DMS 273 (cell line): Measurements from ENCODE around the gene SPRYD3.
A peak's percentile ranks its signal among the peaks of the same experiment; 100 is the strongest.
"Not testable (repeated sequence)": the region's sequence is repeated elsewhere in the genome, so short reads cannot be mapped to it uniquely, and the experiment has no call there.

Source experiments
- DNase-seq: peaks from one replicate; lab custom pipeline; 2025; ENCODE audit not compliant: unreplicated experiment; lab: John Stamatoyannopoulos, UW

Gene SPRYD3

DNA sequence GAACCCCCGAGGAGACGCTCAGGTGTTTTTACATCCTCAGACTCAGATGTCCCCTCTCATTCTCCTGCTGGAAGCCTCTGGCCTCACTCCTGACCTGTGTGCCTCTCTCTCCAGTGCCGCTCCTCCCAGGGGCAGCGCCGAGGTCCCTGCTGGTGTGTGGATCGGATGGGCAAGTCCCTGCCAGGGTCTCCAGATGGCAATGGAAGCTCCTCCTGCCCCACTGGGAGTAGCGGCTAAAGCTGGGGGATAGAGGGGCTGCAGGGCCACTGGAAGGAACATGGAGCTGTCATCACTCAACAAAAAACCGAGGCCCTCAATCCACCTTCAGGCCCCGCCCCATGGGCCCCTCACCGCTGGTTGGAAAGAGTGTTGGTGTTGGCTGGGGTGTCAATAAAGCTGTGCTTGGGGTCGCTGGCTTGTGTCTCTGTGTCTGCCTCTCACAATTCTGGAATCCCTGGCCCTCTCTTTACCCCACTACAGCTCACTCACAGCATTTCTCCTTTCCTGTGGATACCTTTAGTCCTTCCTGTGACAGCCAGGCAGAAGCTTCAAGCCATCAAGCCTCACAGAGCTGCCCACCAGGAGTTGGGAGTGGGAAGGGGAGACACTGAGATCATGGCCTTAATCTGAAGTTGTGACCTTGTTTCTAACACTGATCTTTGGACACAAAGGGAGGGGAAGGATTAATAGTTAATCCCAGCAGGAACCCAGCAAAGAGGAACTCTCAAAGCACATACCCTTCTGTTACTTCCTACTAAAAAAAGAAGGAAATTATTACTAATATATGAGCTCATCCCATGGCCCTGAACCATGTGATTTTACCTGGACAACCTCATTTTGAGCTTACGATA, 23.0 kb upstream of the SPRYD3 start:
- no peak for DNase-seq

DNA sequence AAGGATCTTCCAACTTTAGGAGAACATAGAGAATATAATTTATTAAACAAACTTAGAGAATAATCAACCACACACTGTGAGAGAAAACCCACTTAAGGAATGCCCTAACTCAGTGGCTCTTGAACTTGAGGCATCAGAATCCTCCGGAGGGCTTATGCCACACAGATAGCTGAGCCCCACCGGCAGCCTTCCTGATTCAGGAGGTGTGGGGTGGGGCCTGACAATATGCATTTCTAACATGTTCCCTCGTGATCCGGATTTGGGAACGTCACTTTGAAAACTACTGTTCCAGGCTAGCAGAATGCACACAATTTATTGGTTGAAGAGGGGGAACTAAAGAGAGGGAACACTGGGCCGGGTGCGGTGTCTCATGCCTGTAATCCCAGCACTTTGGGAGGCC, 22.1 kb upstream of the SPRYD3 start:
- DNase-seq, result no peak

DNA sequence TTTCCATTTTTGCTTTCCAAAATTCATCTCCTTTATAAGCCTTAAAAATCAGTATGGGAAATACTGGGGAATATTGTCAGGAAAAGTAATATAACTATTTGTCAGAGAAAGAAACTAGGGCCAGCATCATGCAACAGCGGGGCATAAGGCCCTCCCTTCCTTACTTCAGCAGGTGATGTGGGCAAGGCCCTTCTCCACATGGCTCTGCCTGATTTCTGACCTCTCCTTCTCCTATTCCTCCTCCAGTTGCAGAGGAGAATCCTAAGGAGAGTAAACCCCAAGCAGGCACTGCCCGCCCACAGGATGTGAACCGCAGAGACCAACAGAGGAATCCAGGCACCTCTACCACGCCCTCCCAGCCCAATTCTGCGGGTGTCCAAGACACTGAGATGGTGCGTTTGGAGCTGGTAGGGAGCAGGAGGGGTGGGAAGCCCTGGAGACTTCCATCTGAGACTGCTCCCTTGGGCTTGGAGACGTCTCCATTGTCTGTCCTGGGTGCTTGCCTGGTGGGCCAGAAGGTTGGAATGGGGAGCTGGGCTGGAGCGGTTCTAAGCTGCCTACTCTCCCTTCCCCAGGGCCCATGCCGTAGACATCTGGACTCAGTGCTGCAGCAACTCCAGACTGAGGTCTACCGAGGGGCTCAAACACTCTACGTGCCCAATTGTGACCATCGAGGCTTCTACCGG, 21.4 kb upstream of the SPRYD3 start:
- no peak for DNase-seq

DNA sequence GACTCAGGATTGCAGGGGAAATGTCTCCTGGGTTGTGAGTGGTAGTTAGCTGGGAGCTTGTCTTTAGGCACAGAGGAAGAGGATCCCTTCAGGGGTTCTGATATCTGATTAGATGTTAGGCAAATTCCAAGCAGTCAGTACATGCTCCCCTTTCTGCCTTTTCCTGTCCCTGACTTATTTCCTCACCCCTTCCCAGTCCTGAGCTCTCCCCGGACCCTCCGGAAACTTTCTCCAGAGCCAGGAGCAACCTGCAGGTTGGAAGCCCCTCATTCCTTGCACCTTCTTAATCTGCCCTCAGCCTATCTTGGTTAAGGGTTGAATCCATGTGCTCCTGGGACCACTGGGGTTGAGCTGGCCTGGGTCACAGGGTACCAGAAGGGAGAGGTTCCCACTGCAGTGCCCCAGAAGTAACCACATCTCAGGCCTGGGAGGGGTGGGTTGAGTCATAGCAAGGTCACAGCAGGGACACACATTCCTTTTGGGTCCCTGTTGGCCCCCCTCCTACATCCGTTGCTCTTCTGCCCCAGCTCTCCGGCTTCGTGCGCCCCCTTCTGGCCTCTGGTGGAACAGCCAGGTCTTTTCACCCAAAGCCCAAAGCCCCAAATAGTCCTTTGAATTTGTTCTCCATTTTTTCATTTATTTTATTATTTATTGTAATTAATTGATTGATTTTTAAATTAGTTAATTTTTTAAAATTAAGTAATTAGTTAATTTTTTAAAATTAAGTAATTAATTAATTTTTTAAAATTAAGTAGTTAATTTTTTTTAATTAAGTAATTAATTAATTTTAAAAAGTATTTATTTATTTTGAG, 20.1 kb upstream of the SPRYD3 start:
- DNase-seq, result peak; percentile 80

DNA sequence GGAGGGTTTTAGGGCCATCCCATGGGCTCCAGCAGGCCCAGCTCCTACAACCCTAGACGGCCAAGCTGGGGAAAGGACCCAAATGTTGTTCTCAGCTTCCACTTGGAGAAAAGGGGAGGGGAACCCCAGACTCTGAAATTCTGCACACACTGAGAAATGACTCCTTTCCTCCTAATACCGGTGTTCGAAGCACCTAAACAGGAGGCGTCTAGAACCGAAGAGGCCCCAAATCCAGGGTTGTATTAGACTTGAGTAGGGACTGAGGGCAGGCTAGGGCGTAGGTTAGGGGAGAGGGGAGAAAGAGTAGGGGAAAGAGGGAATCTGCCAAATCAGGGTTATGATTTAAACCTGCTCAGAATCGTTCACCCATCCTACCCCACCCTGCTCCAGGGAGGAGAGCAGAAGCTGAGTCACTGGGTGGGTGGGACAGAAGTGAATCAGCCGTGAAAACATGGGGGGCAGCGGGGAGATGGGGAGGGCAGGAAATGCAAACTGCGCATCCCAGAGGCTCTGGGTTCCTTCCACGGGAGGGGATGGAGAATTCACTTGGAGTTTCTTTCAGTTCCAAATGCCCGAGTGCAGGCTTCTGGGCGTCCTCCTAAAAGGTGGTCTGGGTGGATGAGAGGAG, 19.3 kb upstream of the SPRYD3 start:
- no peak for DNase-seq

DNA sequence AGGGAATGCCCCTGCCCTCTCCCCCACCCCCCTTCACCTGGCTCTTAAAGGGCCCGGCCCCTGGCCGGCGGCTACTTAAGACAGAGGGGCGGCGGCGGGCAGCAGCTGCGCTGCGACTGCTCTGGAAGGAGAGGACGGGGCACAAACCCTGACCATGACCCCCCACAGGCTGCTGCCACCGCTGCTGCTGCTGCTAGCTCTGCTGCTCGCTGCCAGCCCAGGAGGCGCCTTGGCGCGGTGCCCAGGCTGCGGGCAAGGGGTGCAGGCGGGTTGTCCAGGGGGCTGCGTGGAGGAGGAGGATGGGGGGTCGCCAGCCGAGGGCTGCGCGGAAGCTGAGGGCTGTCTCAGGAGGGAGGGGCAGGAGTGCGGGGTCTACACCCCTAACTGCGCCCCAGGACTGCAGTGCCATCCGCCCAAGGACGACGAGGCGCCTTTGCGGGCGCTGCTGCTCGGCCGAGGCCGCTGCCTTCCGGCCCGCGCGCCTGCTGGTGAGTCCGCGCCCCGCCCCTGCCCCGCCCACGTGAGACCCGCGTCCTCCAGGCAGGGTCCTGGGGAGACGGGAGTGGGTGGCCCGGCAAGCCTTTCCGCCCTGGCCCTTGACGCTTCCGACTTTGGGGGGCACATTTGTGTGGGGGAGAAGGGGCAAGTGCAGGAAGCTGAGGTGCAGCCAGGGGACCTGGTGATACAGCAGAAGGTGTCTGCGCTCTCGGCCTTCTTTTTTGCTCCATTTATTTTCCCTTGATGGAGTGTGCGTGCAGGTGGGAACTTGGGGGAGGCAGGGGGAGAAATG, 18.6 kb upstream of the SPRYD3 start, which contains the start of gene IGFBP6:
IGFBP6 (plus strand) TSS at position 104 of the 790 bp plus-strand sequence; CDS start at position 155, 51 bp downstream.
- DNase-seq, result peak; percentile 68

DNA sequence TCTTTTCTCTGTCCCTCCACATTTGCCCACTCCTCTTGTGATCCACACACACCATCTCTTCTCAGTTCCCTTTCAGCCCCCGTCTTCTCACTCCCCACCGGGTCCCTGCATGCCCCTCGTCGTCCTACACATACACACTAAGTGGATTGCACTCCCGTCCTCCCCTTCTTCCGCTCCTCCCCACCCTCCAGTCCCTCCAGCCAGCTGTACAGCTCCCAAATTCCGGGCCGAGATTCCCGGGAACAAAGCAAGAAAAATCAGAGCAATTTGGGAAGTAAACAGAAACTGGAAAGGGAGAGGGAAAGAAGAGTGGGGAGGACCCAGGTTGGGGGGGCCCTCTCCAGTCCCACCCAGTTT, 18.0 kb upstream of the SPRYD3 start:
- DNase-seq, result no peak

DNA sequence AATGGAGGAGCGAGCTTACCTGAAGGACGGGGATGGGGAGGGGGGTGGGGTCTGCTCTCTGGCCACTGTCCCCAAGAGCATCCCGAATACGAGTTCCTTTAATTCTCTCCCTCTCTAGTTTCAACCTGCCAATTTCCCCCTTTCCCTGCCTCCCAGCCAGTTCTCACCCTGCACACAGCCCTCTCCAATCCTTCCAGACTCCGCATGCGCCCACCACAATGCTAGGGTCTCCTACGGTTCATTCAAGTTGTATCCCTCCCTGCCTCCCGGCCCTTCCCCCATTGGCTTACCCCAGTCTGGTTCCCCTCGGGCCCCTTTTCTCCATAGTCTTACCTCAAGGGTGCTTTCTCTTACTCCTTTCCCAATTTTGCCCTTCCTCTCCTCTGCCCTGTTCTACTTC, 17.6 kb upstream of the SPRYD3 start:
- DNase-seq, result no peak

DNA sequence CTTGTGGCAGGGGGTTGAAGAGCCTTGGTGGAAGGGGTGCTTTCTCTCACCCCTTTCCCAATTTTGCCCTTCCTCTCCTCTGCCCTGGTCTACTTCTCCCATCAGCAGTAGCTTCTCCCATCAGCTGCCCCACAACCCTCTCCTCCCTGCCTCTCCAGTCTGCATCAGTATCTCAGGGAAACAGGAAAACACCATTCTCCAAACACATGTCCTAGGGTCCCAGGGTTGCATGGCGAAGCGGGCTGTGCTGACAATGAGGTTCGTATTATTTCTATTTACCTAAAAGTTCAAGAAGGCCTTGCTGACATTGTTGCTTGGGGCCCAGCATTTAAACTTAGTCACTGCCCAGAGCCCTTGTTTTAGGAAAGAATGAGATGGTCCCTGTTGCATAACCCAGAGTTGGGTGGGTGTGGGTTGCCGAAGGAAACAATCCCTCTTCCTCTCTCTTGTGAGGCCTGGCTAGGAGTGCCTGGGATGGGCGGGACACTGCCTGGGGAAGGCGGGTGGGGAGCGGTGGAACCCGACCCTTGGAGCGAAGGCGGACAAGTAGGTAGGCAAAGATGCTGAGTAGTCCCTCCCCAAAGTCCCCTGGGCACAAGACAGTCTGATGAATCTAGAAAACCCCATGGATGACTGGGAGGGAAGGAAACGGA, 17.0 kb upstream of the SPRYD3 start:
- DNase-seq, result no peak

DNA sequence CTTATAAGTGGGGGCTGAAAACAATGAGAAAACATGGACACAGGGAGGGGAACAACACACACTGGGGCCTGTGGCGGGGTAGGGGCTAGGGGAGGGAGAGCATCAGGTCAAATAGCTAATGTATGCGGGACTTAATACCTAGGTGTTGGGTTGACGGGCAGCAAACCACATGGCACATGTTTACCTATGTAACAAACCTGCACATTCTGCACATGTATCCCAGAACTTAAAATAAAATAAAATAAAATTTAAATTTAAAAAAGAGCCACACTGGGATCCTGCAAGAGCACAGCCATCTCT, 16.4 kb upstream of the SPRYD3 start:
- not testable (repeated sequence) for DNase-seq

DNA sequence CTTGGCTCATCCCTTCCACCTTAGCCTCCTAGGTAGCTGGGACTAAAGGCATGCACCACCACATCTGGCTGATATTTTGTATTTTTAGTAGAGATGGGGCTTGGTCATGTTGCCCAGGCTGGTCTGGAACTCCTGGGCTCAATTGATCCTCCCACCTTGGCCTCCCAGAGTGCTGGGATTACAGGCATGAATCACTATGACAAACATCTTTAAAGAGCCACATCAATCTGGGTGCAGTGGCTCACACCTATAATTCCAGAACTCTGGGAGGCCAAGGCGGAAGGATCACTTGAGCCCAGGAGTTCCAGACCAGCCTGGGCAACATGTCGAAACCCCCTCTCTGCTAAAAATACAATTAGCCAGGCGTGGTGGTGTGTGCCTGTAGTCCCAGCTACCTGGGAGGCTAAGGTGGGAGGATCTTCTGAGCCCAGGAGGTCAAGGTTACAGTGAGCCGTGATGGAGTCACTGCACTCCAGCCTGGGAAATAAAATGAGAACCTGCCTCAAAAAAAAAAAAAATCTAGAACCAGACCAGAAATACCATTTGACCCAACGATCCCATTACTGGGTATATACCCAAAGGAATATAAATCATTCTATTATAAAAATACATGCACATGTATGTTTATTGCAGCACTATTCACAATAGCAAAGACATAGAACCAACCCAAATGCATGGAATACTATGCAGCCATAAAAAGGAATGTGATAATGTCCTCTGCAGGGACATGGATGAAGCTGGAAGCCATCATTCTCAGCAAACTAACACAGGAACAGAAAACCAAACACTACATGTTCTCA, 15.8 kb upstream of the SPRYD3 start:
- not testable (repeated sequence) for DNase-seq

DNA sequence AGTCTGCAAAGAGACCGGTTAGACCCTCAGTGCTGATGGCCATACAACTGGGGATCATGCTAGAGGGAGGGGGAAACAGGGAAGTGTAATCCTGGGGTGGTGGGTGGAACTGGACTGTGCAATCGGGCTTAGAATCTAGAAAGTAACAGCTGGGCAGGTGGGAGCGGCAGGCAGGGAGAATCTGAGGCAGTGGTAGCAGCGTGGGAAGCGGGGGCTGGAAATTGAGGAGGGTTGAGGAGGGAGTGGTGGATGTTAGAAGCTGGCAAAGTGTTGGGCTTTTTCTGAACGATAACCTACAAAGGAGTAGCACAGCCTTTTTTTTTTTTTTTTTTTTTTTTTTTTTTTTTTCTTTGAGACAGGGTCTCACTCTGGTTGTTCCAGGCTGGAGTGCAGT, 15.2 kb upstream of the SPRYD3 start:
- DNase-seq, result no peak

DNA sequence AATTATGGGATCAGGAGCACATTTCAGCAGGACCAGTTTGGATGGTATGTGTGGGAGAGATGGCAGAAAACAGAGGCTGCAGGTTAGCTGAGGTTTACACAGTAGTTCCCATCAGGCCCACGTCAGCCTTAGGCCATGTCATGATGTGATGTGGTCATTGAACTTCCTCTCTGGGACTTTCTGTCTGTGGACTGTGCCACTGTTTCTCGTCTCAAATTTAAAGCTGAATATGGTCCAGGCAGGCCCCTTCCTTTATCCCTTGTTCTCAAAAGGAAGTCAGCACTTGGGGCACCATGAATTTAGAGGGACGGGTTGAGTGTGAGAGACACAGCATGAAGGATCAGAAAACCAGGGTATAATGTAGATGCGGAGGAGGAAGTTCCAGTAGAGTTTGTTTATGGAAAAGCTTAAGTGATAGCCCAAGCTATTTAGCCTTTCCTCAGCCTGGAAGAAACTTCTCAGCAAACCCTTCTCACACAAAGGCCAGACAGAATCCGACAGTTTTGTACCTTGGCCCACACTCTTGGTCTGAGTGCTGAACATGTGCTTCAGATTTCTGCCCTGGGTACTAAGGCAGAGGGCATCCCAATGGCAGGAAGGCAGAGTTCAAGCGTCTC, 14.7 kb upstream of the SPRYD3 start:
- no peak for DNase-seq

DNA sequence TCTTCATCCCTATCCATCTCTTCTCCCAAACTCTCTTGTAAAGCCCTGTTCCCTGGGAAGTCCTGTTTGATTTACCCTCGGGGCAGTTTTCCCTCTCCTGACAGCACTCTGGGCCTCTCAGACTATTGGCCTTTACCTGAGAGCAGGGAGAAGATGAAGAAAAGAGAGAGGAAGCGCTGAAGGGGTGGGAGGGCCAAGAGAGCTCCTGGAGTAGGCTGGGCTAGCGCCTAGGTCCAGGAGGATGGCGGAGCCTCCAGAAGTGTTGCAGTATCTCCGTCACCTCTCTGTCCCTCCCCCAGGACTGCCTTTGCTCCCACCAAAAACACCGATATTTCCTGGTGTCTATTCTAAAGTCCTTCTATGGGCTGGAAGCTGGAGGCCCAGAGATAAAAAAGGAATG, 12.6 kb upstream of the SPRYD3 start:
- no peak for DNase-seq

DNA sequence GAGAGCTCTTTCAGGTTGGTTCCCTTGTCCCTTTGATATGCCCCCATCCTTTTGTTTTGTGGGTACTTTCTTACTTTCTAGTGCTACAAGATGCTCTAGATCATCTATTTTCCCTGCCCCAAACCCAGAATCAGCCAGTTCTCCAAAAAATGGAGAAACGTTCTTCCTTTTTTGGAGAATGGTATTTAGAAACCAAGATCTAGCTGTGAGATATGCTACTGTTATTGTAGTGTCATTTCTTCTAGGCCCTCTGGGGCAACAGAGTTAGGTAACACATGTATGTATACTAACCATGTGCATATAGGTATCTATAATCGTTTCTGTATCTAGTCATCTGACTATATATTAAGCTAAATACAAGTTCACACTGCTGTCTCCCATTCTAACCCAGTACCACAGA, 11.4 kb upstream of the SPRYD3 start:
- DNase-seq, result no peak

DNA sequence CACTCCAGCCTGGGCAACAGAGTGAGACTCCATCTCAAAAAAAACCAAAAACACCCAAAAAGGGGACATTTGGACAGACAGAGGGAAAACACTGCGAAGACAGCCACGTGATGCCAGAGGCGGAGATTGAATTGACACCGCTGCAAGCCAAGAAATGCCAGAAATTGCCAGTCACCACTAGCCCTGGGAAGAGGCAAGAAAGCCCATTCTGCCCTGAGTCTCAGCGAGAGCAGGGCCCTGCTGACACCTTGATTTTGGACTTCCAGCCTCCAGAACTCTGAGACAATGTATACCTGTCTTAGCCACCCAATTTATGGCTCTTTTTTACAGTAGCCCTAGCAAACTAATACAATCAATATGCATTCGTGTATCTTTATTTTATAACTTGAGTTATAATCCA, 10.9 kb upstream of the SPRYD3 start:
- no peak for DNase-seq

DNA sequence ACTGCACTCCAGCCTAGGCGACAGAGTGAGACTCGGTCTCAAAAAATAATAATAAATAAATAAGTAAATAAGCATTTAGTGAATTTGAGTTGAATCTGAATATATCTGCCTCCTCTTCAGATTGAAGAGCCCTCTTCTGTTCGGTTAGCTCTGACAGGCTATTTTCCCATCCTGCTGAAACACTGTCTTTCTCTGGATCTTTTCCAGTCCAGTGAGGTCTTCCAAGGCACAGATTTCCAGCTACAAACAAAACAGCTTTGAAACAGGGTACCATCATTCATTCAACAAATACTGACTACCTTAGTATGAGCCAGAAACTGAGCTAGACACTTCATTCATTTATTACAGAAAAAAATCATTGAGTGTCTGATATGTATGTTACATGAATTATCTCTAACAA, 7.2 kb upstream of the SPRYD3 start:
- no peak for DNase-seq

DNA sequence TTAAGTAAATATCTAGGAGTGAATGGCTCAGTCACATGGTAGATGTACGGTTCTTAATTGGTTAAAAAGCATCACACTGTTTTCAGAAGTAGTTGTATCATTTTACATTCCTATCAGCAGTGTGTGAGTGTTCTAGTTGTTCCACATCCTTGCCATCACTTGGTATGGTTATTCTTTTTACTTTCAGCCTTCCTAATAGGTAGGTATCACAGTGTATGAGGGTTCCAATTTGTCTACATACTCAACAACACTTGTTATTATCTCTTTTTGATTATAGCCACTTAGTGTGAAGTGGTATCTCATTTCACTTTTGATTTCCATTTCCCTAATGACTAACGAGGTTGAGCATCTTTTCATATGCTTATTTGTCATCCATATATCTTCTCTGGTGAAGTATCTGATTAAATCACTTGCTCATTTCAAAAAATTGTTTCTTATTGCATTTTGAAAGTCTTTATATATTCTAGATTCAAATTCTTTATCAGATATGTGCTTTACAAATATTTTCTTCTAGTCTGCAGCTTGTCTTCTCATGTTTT, 3.5 kb upstream of the SPRYD3 start:
- DNase-seq, result no peak
